ENCODE results near the gene PFN3.

- no peak for TF ChIP-seq EZH2 (IDR thresholded peaks at IDR 0.05; ENCODE audit: low read depth)
- TF ChIP-seq, protein P1, sequence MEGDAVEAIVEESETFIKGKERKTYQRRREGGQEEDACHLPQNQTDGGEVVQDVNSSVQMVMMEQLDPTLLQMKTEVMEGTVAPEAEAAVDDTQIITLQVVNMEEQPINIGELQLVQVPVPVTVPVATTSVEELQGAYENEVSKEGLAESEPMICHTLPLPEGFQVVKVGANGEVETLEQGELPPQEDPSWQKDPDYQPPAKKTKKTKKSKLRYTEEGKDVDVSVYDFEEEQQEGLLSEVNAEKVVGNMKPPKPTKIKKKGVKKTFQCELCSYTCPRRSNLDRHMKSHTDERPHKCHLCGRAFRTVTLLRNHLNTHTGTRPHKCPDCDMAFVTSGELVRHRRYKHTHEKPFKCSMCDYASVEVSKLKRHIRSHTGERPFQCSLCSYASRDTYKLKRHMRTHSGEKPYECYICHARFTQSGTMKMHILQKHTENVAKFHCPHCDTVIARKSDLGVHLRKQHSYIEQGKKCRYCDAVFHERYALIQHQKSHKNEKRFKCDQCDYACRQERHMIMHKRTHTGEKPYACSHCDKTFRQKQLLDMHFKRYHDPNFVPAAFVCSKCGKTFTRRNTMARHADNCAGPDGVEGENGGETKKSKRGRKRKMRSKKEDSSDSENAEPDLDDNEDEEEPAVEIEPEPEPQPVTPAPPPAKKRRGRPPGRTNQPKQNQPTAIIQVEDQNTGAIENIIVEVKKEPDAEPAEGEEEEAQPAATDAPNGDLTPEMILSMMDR (conservative IDR thresholded peaks at IDR 0.05), result no peak
Observed at GRCh38 chr5:177357459-177358351, 42.8 kb downstream of the PFN3 start, which contains the start of gene RGS14.
